T-helper 2 cell (primary cell): ENCODE results near the gene PIR.

ENCODE experiments used
- DNase-seq, 5 experiments: peaks; one replicate each; pipeline versions ENCODE4 v3.0.0 to v3.0.0-alpha.2; 2012 to 2022

PIR gene

GRCh38 chrX:15483891-15484290 lies 9.2 kb downstream of the PIR start:
- DNase-seq, result no peak

DNA sequence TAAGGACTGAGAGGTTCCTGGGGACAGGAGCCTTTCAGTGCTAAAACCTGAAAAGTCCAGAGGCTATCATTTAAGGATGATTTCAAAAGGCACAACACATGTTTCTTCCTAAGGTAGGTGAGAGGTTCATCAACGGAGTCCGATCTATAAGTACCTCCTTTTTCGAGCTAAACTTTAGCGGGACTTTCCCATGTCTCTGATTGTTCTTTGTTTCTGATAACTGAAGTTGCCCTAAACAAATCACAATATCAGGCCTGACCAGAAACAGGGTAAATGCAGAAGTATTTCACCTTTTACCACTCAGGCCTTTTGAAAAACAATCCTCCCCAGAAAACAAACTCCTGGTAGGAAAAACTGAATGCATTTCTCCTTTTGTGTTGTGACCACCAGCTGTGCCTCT lies 17.6 kb downstream of the PIR start:
- DNase-seq, result no peak

GRCh38 chrX:15475021-15475420 lies 18.1 kb downstream of the PIR start:
- no peak for DNase-seq

DNA sequence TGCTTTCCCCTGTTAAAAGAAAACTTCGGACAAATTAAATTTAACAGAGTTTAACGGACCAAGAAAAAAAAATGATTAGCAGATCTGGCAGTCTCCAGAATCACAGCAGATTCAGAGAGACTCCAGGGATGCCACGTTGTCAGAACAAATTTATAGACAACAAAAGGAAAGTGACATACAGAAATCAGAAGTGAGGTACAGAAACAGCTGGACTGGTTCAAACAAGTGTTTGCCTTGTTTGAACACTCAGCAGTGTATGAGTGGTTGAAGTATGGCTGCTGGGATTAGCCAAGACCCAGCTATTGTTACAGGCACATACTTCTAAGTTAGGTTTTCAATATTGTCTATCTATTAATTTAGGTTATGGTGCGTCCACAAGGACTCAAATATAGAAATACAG lies 19.1 kb downstream of the PIR start:
- DNase-seq, result no peak

- DNase-seq, result no peak
Observed at GRCh38 chrX:15472531-15472930, 20.6 kb downstream of the PIR start.

GRCh38 chrX:15471028-15471427 lies 22.1 kb downstream of the PIR start:
- peak in 4 of 5 experiments; percentile 12 to 66 (median 16) for DNase-seq

DNA sequence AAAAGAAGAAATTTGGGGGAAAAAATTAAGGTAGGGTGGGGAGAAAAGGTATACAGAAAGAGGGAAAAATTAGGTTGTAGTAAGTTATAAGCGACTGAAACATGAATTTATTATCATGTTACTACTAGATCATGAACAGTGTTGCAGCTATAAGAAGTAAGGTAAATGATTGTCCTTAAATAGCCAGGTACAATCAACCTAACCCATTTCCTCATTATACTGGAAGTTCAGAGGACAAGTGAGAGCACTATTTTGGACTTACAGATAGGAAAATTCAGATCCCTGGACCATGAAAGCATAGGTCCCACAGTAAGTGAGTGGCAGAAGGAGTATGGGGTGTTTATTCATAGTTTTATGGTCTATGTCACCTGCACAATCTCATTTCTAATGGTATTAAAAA lies 23.5 kb downstream of the PIR start:
- no peak for DNase-seq

- DNase-seq, result peak in 1 of 5 experiments; percentile 15
Observed at GRCh38 chrX:15468036-15468435, 25.1 kb downstream of the PIR start.

DNA sequence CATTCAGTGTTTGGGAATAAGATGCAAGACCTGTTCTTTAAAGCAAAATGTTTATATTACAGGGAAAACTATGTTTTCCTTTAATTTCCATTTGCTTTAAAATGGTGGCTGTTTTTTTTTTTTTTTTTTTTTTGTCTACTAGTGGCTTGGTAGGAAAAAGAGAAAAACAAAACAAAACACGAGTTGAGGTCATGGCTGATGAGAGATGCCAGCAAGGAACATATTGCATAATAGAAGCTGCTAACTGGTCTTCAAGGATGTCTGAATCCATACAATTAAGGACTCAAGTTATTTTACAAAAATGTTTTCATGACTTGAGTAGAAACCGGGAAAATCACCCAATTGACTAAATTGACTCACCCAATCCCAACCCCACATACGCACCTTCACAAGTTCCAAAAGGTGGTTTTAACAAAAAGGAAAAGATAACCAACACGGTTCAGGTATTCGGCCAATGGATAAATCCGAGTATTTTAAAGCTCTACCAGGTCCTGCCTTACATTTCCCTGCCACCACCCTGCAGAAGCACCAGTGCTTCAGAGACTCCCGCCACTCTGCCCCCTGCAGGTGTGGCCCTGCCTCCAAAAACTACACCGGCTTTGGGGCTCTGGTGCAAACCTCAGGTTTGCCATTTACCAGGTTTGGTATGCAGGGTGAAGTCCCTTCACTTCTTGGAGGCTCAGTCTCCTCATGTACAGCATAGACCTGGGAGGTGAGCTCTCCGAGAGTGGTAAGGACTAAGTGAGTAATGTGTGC lies 27.1 kb downstream of the PIR start:
- DNase-seq, result peak in 1 of 5 experiments; percentile 0

DNA sequence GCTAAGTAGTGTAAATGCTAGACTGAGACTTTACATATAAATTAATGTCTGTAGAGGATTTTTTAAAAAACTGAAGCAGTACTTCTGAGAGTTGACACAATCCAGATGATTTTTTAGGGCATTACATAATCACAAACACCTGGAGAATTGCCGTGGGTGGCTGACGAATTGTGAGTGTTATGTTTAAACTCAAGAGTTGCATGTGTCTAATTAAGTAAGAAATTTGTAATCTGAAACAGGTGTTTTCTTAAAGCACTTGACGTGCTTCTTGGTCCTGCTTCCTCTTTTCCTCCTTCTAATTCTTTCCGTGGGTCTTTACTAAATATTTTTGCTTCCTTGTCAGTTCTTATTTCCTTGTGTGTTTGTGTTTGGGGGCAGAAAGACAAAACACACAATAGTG lies 27.8 kb downstream of the PIR start:
- DNase-seq, result no peak

DNA sequence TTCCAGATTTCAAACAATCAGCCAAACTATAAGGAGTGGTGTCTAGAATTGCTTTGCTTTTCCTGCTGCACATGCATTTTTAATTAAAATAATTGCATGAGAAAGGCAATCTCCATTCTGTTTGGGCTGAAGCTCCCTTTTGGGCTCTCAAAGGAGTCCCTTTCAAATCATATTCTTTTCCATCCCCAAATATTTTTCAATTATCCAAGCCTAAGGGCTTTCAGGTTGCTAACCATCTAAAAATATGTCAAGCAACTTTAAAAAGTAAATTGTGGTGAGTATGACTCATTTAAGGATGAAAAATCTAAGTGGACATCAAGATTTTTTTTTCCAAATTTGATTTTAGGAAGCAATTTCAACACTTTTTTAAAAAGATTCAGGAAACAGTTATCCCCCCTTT lies 28.4 kb downstream of the PIR start:
- no peak for DNase-seq

GRCh38 chrX:15451913-15452312 lies 41.2 kb downstream of the PIR start:
- DNase-seq, result no peak

DNA sequence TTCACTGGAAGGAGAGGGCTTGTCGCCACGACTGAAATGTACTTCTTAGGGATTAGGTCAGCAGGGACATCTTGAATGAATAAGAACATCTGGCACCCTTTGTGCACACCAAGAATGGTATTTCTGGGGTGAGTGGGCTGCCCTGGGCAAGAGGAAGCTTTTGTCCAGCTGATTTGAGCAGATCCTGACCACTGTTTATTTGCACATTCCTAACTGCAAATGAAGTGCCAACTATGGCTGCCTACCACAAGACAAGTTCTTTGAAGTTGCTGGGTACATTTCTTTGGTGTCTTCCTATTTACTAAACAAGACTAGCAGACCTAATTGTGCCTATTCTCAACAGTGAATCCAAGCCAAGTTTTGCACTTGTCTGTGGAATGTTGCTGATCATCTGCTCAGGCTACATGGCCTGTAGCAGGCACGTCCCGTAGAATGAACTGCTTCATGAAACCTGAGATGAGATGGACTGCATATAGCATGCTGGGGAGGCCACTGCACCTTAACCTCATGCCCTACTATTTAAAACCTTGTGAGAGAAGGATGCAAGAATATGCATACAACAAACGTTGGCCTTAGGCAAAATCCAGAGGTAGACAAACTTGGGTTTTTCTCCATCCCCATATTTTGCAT lies 45.0 kb downstream of the PIR start:
- no peak for DNase-seq

- DNase-seq, result no peak
Observed at GRCh38 chrX:15441464-15441863, 51.7 kb downstream of the PIR start.

DNA sequence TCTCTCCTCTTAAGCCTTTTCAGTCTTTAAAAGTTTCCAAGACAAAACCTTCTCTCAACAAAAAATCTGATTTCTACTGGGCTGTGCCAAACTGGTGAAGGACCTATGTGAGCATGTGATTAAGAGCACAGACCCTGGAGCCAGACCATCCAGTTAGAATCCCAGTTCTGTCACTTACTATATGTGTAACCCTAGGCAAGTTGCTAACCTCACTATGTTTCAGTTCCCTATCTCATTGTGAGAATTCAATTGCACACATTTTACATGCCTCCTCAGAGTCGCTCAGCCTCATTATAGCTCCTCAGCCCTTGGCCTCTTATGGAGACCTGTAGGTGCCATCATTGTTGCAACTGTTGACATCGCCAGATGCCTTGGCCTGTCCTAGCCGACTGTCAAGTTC lies 54.8 kb downstream of the PIR start:
- no peak for DNase-seq

DNA sequence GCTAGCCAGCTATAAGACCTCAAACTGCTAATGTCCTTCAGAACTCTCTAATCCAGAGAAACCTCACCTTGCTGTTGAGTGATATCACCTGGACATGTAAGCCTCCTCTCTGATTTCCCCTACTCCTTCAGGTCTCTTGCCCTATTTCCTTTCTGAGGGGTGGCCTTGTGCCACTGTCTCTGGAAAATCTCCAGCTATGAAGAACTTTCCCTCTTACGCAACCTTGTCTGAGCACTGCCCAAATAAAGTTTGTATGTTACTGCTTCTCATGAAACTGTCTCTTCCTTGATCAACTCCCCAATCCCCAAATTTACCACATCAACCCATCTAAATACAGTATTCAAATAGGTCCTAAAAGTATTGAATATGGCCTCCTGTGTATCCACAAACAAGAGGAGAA lies 55.4 kb downstream of the PIR start:
- DNase-seq, result no peak

- DNase-seq, result no peak
Observed at GRCh38 chrX:15435836-15436619, 57.1 kb downstream of the PIR start.

DNA sequence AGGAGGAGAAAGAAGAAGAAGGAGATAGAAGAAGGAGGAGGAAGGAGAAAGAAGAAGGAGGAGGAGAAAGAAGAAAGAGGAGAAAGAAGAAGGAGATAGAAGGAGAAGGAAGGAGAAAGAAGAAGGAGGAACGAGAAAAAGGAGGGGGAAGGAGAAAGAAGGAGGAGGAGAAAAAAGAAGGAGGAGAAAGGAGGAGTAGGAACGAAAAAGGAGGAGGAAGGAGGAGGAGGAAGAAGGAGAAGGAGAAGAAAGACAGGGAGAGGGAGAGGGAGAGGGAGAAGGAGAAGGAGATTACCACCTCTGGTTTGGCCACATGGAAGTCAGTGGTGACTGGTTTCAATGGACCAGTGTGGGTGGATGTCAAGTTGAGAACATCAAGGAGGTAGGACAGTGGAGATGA lies 58.9 kb downstream of the PIR start:
- no peak for DNase-seq

GRCh38 chrX:15430584-15430983 lies 62.5 kb downstream of the PIR start:
- DNase-seq, result no peak

DNA sequence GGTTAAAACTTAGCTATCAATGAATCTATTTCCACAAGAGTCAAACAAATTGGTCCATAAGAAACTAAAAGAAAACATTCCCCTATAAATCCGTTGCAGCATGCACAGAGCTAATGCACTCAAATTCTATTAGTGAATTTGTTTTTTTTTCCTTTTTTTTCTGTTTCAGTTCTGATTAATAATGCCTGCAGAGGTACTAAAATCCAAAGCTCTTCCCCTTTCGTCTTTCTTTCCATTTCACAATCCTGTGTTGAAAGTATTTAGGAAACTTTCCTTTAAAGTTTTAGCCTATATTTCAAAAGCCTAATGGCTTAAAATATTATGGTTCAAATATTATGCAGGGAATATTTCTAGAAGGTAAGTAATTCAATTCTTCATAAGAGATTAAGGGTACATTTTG lies 63.1 kb downstream of the PIR start:
- no peak for DNase-seq

GRCh38 chrX:15425024-15425423 lies 68.1 kb downstream of the PIR start:
- no peak for DNase-seq

GRCh38 chrX:15418707-15419181 lies 74.4 kb downstream of the PIR start:
- DNase-seq, result no peak

- no peak for DNase-seq
Observed at GRCh38 chrX:15418041-15418706, 75.0 kb downstream of the PIR start.
